Brain microvascular endothelial cell (primary cell): Measurements from ENCODE around the gene TRPC4.

ENCODE experiments used
- DNase-seq: peaks from one replicate; pipeline ENCODE4 v3.0.0-alpha.2; 2020
- H3K27ac ChIP-seq: fragments of 250-450 bp; sonication (Bioruptor Pico); 2 replicates; pipeline ENCODE4 v1.5.1; 2020; ENCODE audit warnings: mild to moderate bottlenecking, moderate library complexity
- H3K27me3 ChIP-seq: fragments of 250-450 bp; sonication (Bioruptor Pico); replicated peaks from 2 replicates; pipeline ENCODE4 v1.5.1; 2020; ENCODE audit warnings: mild to moderate bottlenecking
- H3K36me3 ChIP-seq: fragments of 250-450 bp; sonication (Bioruptor Pico); replicated peaks from 2 replicates; pipeline ENCODE4 v1.5.1; 2020; ENCODE audit warnings: mild to moderate bottlenecking
- H3K4me3 ChIP-seq: 2 replicates; pipeline ENCODE4 v1.5.1; 2011; ENCODE audit warnings: low read depth, mild to moderate bottlenecking, control low read depth, low read length, moderate library complexity
- CTCF ChIP-seq: IDR thresholded peaks from 2 replicates; pipeline ENCODE4 v1.5.1; 2011; ENCODE audit warnings: low read depth, mild to moderate bottlenecking, moderate library complexity, low read length, control low read depth, inconsistent platforms; ENCODE audit errors: missing control alignments
- in situ Hi-C: cut with HindIII; loops from 2 replicates; pipeline ENCODE4 v1.10.0; 2017; ENCODE audit warnings: low sequenced_read_pairs, low pct_ligation_motif_present

The TRPC4 gene

DNA sequence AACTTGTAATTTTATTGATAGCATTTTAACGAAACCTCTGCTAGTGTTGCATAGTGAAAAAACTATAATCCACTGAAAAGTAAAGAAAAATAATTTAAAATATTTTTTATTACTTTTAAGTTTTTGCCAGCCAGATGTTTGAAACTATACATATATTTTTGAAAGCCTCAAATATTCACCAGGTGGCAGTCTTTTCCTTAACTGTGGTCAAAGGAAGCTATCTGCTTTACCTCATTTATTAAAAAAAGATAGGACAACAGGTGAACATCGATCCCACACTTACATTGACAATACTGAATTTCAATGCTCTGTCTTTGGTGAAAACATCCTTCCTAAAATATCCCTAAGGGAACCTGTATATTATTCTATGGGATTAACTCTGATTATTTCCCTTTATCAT lies 100.5 kb downstream of the TRPC4 start:
- Histone ChIP-seq H3K4me3 (no peak overlapping the region), H3K27me3 (no peaks in the 10 kb centered on the region), H3K27ac (no peak overlapping the region), H3K36me3 (no peaks in the 10 kb centered on the region)
- peak; percentile 4 for TF ChIP-seq CTCF
- no peak for DNase-seq
- in situ Hi-C loops = no loop called here

GRCh38 chr13:37766502-37766901 lies 103.1 kb downstream of the TRPC4 start:
- DNase-seq = no peak
- Histone ChIP-seq H3K27me3 (no peaks in the 10 kb centered on the region), H3K36me3 (no peaks in the 10 kb centered on the region), H3K27ac (no peak overlapping the region), H3K4me3 (no peak overlapping the region)
- no peak for TF ChIP-seq CTCF
- in situ Hi-C loops = no loop called here

- no peaks in the 10 kb centered on the region for H3K27me3 ChIP-seq
- no peak for DNase-seq
- no peak for TF ChIP-seq CTCF
- H3K27ac ChIP-seq = no peak overlapping the region
- in situ Hi-C loops = no loop called here
- peaks cover 2% of the 10 kb centered on the region for H3K36me3 ChIP-seq
- H3K4me3 ChIP-seq = no peak overlapping the region
Measured at GRCh38 chr13:37755349-37755748, 114.2 kb downstream of the TRPC4 start.

DNA sequence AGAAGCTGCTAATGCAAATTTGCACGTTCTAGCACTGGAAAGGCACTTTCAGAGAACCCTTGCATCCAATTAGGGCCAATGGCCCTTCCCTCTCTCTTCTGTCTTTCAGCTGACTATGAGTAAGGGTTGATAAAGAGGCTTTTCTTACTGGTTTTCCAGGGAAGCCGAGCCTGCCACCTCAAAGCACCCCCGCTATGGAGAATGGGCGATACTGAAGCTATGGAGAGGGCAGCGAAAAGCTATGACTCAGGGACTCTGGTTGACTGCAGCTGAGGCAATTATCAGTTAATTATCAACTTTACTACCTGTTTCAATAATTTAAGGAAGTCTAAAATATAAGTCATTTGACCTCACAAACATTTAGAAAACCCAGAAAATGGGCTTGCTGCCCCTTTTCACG lies 115.8 kb downstream of the TRPC4 start:
- H3K36me3 ChIP-seq = peaks cover 2% of the 10 kb centered on the region
- TF ChIP-seq CTCF = no peak
- H3K27me3 ChIP-seq = no peaks in the 10 kb centered on the region
- DNase-seq = no peak
- no peak overlapping the region for H3K27ac ChIP-seq
- no peak overlapping the region for H3K4me3 ChIP-seq
- in situ Hi-C loops = no loop called here

DNA sequence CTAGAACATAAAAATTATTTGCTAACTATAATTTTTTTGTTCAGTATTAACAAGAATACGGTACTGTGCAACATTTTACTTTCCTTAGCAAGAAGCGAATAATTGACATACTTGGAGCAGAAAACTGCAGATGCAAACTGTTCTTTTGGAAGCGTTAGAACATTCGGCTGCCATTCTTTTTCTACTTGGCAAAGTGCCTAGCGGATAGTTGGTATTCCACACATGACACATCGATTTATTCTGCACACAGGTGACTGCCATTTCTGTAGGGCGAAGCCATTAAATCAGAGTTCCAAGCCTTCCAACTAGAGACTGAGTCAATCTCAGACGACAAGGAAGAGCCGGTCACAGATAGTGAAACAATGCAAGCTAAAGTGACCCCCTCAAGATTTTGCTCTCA lies 117.4 kb downstream of the TRPC4 start:
- DNase-seq = no peak
- Histone ChIP-seq H3K27ac (no peak overlapping the region), H3K4me3 (no peak overlapping the region), H3K27me3 (no peaks in the 10 kb centered on the region), H3K36me3 (peaks cover 2% of the 10 kb centered on the region)
- in situ Hi-C loops = no loop called here
- TF ChIP-seq CTCF = no peak

DNA sequence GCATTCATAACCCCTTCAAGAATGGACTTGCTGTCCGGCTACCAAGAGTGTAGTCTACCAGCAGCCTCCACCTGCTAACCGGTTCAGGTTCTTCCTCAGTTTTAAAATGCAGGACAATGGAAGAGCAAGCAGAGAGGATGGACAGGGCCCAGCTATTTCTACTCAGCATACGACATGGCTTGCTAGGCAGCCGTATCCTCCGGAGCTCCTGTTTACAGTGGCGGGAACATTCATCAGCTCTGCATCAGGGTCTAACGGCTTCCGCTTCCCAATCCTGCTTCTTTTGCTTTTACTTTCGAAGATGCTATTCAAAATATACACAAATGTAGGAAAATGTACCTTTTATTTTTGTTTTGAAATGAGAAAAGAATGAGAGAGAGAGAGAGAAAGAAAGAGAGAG lies 118.5 kb downstream of the TRPC4 start:
- no peak for DNase-seq
- in situ Hi-C loops = no loop called here
- TF ChIP-seq CTCF = no peak
- no peaks in the 10 kb centered on the region for H3K27me3 ChIP-seq
- H3K4me3 ChIP-seq = no peak overlapping the region
- H3K27ac ChIP-seq = no peak overlapping the region
- peaks cover 3% of the 10 kb centered on the region for H3K36me3 ChIP-seq
